HG03060 (cell line): ENCODE data around the gene TTLL3.
A peak's percentile ranks its signal among the peaks of the same experiment; 100 is the strongest.
"Not testable (repeated sequence)": the region's sequence is repeated elsewhere in the genome, so short reads cannot be mapped to it uniquely, and the experiment has no call there.

Experiments used
- ATAC-seq: cut with Tn5 transposase; IDR thresholded peaks from one replicate; pipeline ENCODE4 v1.9.1; 2021; ENCODE audit warnings: low read depth, moderate number of reproducible peaks; ENCODE audit not compliant: unreplicated experiment

The TTLL3 gene, protein sequence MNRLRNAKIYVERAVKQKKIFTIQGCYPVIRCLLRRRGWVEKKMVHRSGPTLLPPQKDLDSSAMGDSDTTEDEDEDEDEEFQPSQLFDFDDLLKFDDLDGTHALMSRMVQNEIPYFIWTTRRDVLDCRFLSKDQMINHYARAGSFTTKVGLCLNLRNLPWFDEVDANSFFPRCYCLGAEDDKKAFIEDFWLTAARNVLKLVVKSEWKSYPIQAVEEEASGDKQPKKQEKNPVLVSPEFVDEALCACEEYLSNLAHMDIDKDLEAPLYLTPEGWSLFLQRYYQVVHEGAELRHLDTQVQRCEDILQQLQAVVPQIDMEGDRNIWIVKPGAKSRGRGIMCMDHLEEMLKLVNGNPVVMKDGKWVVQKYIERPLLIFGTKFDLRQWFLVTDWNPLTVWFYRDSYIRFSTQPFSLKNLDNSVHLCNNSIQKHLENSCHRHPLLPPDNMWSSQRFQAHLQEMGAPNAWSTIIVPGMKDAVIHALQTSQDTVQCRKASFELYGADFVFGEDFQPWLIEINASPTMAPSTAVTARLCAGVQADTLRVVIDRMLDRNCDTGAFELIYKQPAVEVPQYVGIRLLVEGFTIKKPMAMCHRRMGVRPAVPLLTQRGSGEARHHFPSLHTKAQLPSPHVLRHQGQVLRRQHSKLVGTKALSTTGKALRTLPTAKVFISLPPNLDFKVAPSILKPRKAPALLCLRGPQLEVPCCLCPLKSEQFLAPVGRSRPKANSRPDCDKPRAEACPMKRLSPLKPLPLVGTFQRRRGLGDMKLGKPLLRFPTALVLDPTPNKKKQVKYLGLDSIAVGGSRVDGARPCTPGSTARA

DNA sequence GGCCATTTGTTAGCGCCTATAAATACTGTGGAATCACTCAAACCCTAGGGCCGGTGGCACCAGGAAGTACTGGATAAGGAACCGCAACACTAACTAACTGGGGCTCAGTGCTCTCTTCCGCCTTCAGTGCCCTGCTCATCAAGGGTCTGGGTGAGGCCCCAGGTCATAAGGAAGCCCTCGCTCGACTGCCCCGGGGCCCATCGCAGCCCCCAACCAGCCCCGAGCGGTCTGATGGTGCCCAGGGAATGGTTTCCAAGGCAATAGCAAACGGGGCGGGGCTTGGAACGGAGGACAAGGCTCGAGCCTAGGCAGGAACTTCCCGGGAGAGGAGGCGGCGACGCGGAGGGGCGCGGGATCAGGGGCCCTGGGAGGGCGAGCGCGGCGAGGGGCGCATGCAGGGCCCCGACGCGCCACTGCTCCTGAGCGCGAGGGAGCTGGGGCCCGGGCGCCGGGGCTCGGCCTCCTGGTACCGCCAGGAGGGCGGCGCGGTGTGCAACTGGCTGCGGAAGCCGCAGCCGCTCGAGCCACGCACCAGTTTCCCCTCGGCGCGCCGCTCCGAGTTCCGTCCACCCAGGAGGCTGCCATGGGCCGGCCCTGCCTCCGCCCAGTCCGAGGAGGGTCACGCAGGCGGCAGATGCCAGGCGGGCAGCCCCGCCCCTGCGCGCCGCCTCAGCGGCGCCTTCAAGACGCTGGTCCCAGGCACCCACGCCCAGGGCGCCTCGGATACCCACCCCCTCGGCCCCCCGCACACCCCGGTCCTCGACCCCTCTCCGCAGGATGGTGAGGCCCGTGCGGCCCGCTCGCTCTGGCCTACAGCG, at the start of gene TTLL3:
Gene TTLL3, plus strand, starts transcription at position 648 of the 818 bp plus-strand sequence. CDS start 400 bp downstream, outside the sequence.
- no peak for ATAC-seq

DNA sequence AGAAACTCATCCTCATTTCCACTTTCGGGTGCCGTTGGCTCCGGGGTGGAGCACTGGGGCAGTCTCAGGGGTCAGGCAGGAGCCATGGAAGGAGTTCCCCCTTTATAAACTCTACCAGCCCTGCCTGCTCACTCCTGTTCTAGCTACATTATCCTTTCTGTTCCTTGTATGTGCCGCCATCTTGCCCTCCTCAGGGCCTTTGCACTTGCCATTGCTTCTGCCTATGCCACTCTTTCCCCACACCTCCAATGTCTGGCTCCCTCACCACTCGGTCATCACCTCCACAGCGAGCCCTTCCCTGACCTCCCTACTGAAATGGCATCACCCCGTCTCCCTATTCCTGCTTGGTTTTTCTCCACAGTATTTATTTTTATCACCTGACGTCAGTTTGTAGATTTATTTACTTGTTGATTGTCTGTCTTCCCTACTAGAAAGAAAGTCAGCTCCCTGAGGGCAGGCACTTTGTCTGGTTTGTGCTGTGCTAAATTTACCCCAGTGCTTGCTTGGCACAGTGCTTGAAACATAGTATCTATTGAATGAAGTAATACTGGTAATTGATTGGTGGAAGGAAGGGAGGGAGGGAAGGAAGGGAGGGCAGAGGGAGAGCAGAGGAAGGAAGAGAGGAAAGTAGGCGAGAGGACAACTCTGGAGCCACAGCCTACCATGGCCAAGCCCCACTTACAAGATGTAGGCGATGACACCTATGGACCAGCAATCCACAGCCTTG, 49.1 kb upstream of the TTLL3 start:
- no peak for ATAC-seq

DNA sequence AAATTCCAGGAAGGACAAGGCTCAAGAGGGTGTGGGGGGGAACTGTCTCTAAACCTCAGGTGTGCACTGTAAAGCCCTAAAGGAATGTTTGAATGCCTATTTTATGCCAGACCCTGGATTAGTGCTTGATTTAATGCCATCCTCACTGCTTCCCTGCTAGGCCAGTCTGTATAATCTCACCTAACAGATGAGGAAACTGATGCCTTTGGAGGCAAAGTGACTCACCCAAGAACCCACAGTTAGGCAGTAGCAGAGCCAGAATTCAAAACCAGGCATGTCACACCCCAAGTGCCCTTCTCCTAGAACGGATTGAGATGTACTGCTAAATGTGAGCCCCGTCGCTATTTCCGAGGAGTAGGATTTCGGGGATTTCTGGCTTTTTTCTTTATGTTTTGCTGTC, 48.1 kb upstream of the TTLL3 start:
- ATAC-seq, result no peak

DNA sequence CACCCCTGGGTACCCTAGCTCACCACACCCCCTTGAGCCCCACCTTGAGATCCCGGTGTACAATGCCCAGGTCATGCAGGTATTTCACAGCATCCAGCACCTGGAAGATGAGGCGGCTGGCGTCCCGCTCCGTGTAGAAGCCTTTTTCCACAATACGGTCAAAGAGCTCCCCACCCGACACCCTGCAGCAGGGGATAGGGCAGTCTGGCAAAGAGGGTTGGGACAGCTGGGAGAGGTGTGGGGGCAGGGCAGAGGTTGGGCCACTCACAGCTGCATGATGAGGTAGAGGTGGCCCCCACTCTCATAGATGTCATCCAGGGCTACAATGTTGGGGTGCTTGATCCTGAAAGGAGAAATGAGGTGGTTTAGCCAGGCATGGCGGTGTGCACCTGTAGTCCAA, 47.2 kb upstream of the TTLL3 start:
- no peak for ATAC-seq

DNA sequence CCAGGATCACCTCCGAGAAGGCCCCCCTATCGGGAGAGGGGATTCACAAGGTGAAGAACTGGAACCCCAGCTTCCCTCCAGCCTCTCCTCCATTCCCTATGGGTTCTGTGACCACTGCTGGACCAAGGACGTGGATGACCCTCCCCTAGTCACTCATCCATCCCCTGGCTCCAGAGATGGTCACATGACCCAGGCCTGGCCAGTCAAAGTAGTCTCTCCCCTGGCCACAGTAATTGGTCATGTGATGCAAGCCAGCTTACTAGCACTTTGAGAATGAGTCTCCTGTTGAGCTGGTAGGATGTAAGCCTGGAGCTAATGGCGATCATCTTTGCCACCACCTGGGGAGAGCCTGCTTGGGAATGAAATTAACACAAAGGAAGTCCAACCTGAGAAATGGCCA, 44.2 kb upstream of the TTLL3 start:
- no peak for ATAC-seq

DNA sequence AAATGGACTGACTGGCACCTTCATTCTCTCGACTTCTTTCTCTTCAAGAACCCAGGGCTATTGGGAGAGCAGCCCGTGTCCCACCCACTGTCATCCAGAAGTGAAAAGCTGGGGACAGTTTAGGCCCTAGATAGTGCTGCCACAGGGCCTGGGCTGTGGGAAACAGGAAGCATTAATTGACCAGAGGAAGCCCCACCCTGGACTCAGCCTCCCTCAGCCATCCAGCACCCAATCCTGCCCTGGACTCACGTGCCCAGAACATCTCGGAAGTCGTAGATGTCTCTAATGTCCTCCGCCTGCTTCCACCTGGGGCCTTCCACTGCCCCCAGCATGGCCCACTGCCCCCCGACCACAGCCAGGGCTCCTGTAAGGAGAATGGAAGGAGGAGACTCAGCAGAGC, 42.6 kb upstream of the TTLL3 start:
- ATAC-seq, result no peak

DNA sequence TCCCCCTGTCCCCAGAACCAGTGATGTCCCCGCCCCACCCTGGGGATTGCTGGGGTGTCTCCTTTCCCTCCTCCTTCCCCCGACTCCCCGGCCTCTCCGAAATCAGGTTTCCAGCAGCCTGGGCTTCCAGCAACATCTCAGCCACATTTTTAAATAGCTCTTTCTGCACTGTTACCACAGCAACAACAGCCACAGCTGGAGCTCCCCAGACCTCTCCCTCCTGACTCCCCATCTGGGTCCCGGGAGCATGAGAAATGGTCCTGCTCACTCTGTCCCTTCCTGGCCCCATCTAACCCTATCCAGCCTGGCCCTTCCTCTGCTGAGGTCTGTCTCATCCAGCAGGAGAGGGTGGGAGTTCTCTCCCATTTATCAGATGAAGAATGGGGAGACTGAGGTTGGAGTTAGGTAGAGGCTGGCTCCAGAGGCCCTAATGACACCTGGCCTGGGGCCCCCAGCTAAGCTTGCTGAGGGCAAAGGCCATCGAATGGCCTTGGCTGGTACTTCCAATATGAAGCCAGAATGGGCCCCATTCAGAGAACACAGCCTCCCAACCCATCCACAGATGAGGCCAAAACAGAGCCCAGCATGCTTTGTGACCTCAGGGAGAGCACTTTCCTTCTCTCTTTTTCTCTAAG, 41.8 kb upstream of the TTLL3 start:
- ATAC-seq, result no peak

DNA sequence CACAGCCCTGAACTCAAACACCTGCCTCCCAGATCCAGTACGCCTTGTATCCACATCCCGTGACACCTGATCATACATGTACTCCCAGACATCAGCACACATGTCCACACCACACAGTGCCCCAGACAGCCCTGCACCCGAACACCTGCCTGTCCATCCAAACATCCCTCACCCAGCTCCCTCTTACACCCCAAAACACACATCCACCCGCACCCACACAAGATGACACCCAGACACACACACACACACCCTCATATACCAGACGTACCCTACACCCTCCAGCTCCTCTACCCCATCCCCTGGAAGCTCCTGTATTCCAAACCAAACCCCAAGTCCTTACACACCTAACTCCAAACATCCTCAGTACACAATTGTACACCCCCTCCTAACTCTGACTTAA, 41.0 kb upstream of the TTLL3 start:
- ATAC-seq, result no peak

DNA sequence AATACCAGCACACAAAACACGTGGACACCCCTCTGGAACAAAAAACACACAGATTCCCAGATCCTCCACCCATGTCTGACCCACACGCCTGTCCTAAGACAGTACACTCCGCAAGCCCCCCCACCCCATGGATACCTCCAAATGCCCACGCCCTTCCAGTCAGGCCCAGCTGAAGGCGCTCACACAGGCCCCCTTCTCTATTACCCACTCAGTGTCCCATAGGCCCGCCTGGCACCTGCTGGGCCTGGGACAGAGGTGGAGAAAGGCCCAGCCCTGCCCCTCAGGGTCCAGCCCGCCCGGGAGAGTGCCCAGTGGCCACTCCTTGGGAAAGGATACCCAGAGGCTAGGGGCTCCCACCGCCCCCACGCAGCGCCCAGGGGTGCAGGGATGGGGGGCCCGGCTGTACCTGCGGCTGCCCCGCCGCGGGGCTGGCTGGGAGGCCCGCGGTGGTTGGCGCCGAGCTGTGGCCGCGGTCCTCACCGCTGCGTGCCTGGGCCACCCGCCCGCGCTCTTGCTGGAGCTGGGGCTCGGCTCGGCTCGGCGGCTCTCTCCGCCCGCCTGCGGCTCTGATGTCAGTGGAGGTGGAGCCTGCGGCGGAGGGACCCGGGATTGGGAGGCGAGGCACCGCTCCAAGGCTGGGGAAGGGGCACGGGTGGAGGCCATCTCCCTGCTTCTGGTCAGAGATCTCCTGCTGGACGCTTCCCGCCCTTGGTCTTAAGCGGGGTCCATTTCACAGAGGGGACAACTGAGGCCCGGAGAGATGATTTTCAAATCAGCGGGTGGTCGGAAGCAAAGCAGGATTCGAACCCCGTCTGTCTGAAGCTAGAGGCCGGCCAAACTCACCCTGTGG, 40.4 kb upstream of the TTLL3 start, which contains the start of gene CAMK1:
Gene CAMK1, minus strand, starts transcription at position 522 of the 850 bp plus-strand sequence. CDS start 2,198 bp downstream, outside the sequence.
- no peak for ATAC-seq

DNA sequence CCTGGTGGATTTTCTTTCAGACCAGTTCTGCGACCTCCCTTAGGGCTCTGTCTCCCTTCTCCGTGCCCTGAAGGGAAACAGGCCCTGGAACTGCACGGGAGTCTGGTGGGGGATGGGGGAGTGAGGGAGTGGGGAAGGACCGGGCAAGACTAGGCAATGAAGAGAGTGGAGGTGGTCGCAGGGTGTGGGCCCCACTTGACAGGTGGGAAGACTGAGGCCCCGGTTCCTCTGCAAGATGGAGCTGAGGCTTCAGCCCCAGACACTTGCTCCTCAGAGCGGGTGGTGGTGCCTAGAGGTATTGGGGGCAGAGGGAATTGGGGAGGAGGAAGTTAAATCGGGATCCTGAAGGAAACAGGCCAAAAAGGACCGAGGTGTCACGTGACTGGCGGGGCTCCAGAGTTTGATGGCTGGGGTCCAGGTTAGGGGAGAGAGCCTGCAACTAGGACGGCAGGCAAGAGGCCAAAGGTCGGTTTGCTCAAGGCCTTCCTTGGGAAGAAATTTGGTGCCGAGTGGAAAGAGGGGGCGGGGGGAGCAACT, 39.7 kb upstream of the TTLL3 start:
- ATAC-seq, result no peak

DNA sequence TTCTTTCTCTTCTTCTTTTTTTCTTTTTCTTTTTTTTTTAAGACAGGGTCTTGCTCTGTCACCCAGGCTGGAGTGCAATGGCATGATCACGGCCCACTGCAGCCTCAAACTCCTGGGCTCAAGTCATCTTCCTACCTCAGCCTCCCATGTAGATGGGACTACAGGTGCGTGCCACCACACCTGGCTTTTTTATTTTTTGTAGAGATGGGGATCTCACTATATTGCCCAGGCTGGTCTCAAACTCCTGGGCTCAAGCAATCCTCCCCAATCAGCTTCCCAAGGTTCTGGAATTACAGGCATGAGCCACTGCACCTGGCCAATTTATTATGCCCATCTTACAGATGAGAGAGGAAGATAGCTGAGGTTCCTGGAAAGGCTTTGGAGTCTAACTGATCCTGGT, 39.1 kb upstream of the TTLL3 start:
- ATAC-seq, result not testable (repeated sequence)

DNA sequence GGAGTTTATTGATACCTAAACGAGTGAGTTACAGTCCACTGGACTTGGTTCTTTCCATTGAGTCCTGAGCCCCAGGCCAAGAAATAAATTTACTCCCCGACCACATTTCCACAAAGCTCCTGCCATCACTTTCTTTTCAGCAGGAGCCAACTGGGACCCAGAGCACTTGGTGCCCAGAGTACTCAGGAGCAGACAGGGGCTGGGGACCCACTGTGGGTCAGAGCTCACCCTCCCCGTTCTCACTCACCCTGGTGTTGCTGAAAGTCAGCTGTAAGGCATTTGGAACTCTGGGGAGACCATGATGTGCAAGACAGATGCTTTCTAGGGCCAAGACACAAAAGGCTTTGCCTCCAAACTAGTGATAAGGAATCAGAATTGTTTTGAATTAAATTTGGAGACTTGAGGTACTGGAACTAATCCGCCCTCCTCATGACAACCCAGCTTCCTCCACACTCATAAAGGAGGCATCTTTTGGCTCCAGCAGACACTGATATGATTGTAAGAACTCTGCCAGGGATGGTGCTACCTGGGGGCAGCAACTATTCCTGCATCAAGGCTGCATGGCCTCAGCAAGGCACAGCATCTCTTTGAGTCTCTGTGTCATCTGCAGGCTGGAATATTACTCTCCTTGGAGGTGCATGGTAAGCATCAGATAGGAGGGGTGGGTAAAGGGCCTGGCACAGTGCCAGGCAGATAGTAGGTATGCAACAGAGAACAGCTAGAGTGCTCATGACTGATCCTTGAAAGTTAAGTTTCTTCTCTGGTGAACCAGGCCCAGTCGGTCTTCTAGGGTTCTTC, 33.0 kb upstream of the TTLL3 start:
- ATAC-seq, result no peak

DNA sequence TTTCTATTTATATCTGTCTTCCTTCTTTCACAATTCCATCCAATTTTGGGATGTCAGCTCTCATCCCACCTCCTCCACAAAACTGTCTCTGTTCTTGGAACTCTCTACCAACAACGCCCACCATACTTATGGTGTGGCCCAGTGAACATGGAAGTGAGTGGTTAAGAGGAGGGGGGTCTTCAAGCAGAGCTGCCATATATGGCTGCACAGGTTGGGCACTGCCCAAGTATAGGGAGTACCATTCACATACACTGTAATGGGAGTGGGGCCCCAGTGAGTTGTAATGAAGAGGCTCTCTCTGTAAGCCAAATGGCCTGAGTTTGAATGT, 32.4 kb upstream of the TTLL3 start:
- no peak for ATAC-seq

DNA sequence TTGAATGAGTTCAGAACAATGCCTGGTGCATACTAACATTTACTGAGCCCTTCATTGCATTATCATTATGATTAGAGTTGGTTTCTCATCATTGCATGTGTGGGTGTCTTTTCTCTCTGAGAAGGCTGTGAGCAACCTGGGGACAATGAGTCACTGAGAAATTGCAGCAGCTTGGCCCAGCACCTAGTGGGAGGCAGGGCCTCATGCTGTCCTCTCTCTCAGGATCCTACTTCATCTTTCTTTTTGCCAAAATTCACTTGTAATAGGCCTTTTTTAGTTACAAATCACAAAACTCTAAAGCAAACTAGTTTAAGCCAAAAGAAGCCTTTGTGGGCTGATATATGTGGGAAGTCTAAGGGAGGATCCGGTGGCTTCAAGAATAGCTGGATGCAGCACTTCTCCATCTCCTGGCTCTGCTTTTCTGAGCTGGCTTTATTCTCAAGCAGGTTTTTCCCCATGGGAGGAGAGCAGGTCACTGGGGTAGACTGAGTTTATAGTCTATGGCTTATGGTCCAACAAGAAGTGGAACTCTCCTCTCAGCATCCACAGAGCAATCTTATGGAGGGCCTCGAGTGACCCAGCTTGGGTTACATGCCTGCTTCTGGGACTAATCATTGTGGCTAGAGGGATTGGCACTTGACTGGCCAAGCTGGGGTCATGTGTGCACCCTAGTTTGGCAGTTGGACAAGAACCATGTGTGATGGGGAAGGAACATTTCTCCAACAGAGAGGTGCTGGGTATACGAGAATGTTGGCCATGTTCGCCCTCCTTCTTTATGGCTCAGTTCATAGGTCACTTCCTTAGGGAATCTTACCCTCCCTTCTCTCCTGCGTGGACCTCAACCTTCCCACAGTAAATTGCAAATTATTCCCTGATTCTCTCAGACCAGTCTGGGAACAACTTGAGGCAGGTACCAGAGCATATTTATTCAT, 31.7 kb upstream of the TTLL3 start:
- ATAC-seq, result no peak

DNA sequence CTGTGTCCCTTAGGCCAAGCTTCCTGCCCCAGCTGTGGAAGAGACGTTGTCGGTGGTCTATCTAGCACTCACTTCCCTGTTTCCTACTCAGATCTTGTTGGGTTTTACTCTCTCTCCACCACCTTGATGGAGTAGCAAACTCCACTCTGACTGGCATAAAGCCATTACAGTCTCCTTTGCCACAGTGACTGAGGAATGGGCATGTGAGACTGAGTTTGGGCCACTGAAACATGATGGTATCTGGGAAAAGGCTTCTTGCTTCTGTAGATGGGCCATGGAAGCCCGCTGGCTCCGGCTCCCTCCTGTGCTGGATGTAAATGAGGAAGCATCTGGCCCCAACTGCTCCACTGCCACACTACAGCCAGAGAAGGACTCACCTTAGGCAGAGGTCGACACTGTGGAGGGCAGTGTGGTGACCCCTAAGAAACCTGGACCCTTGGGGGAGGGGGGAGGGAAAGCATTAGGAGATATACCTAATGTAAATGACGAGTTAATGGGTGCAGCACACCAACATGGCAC, 30.9 kb upstream of the TTLL3 start:
- ATAC-seq, result no peak

DNA sequence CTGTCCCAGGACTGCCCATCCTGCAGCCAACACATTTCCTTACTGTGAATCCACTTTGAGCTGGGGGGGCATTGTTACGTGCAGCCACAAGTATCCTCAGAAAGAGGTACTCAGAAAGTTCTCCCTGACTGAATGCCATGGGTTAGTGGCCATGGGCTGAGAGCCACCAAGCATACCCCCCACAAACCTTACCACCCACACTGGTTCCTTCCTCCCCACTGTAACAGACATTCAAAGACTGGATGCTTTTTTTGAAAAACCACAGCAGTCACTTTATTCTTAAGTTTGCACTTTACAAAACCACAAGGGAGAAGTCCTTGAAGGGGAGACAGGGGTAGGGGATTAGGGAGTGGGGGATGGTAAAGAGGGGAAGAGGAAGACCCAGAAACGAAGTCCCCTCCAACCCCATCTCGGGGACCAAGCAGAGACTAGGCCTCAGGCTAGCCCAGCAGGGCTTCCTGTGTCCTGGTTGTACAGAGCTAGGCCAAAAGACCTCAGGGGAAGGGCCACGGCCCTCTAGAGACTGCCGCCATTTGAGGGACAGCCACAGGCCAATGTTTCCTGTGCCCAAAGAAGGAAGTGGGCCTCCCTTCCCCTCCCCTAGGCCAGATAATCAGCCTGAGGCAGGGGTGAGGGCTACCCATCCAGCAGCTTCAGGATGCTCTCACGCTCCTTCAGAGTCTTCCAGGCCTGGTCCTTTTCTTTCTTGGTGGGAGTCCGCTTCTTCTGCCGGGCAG, 30.2 kb upstream of the TTLL3 start:
- ATAC-seq, result peak; percentile 31
